GM12878 (cell line): ENCODE results near the gene NKAIN2. TPM values are rescaled to one million over a fixed set of nuclear protein-coding genes. Genes with fewer than 3 reads are reported as not detected.

Experiments
- polyA plus RNA-seq, 11 experiments: library from polyadenylated mRNA; depleted of rRNA in 4 of 11; unstranded in 6 of 11; stranded (reverse) in 5 of 11; fragments of >200 nt; fragmentation: Nextera tagmentation in 4 of 11; fragmentation: Illumina TruSeq in 1 of 11; extraction: Ambion mirVana in 4 of 11; extraction: Trizol in 1 of 11; gene quantifications; 1 replicate in 1 of 11; 2 replicates in 10 of 11; pipeline versions ENCODE4 v1.2.1 to v1.2.3, GENCODE V29; 2011 to 2016; ENCODE audit warnings: inconsistent platforms in 2 of 11, missing spikeins in 2 of 11, low read depth in 1 of 11
- total RNA-seq, 4 experiments: library from RNA; depleted of rRNA in 3 of 4; stranded (reverse); fragments of >200 nt in 3 of 4; fragmentation: Illumina TruSeq in 1 of 4; extraction: Trizol in 1 of 4; gene quantifications; 2 replicates each; pipeline versions ENCODE4 v1.2.1 to v1.2.3, GENCODE V29; 2013 to 2021
- TF ChIP-seq, protein P1 (sequence below): fragments of 450-650 bp; IDR thresholded peaks from 2 replicates; pipeline ENCODE4 v1.6.1; 2016; ENCODE audit warnings: mild to moderate bottlenecking, moderate library complexity, borderline replicate concordance

The NKAIN2 gene
- total and polyA plus RNA-seq, 10 of the 15 experiments (the other 5 are each of a cell fraction or from before 2014, with no cell fraction given): not detected

DNA sequence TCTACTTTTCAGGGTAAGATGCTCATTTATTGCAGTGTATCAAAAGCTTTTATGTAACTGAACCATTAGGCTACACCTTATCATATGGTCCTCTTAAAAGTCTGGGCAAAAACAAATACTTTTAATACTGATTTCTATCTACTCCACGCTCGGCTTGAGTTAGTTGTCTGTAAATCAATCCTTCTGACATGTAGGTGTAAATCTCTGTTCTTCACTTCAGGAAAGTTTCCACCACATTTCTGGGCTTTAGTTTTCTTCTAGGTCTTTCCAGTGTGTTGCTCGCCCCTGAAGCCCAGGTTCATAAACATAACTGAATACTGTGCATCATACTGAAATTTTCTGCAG lies 1069.4 kb downstream of the NKAIN2 start (continued):
- TF ChIP-seq, protein P1, sequence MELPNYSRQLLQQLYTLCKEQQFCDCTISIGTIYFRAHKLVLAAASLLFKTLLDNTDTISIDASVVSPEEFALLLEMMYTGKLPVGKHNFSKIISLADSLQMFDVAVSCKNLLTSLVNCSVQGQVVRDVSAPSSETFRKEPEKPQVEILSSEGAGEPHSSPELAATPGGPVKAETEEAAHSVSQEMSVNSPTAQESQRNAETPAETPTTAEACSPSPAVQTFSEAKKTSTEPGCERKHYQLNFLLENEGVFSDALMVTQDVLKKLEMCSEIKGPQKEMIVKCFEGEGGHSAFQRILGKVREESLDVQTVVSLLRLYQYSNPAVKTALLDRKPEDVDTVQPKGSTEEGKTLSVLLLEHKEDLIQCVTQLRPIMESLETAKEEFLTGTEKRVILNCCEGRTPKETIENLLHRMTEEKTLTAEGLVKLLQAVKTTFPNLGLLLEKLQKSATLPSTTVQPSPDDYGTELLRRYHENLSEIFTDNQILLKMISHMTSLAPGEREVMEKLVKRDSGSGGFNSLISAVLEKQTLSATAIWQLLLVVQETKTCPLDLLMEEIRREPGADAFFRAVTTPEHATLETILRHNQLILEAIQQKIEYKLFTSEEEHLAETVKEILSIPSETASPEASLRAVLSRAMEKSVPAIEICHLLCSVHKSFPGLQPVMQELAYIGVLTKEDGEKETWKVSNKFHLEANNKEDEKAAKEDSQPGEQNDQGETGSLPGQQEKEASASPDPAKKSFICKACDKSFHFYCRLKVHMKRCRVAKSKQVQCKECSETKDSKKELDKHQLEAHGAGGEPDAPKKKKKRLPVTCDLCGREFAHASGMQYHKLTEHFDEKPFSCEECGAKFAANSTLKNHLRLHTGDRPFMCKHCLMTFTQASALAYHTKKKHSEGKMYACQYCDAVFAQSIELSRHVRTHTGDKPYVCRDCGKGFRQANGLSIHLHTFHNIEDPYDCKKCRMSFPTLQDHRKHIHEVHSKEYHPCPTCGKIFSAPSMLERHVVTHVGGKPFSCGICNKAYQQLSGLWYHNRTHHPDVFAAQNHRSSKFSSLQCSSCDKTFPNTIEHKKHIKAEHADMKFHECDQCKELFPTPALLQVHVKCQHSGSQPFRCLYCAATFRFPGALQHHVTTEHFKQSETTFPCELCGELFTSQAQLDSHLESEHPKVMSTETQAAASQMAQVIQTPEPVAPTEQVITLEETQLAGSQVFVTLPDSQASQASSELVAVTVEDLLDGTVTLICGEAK: no peak
- TF ChIP-seq, all 136 proteins: peak for 0

Other genes with a start within 250 kb of the NKAIN2 start
- not detected in 2 replicates for gene TRDN, start 166.9 kb upstream of the NKAIN2 start, total RNA-seq (2014; rRNA removed)
- gene TRDN, start 166.9 kb upstream of the NKAIN2 start, total RNA-seq (2014; rRNA removed; fragmentation: Illumina TruSeq; extraction: Trizol): not detected in 2 replicates
- gene TRDN, start 166.9 kb upstream of the NKAIN2 start, total RNA-seq (2021): not detected in 2 replicates
- gene TRDN, start 166.9 kb upstream of the NKAIN2 start, polyA plus RNA-seq (2011; rRNA removed): 0.12 TPM in 1 of 2 replicates, not detected in the other
- gene TRDN, start 166.9 kb upstream of the NKAIN2 start, polyA plus RNA-seq (2014; fragmentation: Illumina TruSeq; extraction: Trizol): 0.05 TPM in 1 of 2 replicates, not detected in the other
- not detected for gene TRDN, start 166.9 kb upstream of the NKAIN2 start, polyA plus RNA-seq (2014; fragmentation: Nextera tagmentation; extraction: Ambion mirVana)
- gene TRDN, start 166.9 kb upstream of the NKAIN2 start, polyA plus RNA-seq (2014; rRNA removed): not detected in 2 replicates
- gene TRDN, start 166.9 kb upstream of the NKAIN2 start, polyA plus RNA-seq (2016; fragmentation: Nextera tagmentation; extraction: Ambion mirVana): not detected